ENCODE results near the gene TLCD3B.

Gene TLCD3B

DNA sequence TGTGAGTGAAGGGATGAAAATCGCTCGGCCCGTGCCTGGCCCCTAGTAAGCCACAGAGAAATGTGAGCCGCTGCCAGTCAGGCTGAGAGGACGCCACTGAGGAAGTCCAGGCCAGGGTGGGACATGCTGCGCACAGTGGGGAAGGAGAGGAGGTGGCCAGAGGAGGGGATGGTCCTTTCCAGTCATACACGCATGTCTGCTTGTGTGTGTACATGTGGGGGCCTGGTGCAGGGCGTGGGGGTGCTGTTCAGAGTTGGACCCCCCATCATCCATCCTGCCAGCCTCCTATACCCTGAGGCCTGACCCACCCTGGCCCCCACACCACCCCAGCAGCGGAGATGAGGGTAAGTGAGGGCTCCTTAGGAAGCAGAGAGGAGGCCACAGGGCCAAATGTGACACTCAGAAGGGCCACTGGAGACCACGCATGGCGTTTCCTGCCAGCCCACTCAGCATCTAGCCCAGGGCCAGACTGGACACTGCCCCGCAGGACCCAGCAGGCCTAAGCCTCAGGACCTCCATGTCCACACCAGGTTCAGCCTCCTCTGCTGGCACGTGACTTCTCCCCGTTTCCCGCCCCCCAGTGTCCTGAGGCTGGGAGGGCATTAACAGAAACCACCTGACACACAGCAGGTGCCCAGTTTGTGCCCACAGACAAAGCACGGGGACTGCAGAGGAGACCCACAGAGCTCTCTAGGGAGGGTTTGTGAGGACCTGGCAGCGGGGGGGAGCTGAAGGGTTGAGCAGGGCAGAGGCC is 27.2 kb downstream of the TLCD3B start:
- no peak for DNase-seq

- DNase-seq, result no peak
These were observed 28.3 kb downstream of the TLCD3B start for GRCh38 chr16:30002614-30003346.

DNA sequence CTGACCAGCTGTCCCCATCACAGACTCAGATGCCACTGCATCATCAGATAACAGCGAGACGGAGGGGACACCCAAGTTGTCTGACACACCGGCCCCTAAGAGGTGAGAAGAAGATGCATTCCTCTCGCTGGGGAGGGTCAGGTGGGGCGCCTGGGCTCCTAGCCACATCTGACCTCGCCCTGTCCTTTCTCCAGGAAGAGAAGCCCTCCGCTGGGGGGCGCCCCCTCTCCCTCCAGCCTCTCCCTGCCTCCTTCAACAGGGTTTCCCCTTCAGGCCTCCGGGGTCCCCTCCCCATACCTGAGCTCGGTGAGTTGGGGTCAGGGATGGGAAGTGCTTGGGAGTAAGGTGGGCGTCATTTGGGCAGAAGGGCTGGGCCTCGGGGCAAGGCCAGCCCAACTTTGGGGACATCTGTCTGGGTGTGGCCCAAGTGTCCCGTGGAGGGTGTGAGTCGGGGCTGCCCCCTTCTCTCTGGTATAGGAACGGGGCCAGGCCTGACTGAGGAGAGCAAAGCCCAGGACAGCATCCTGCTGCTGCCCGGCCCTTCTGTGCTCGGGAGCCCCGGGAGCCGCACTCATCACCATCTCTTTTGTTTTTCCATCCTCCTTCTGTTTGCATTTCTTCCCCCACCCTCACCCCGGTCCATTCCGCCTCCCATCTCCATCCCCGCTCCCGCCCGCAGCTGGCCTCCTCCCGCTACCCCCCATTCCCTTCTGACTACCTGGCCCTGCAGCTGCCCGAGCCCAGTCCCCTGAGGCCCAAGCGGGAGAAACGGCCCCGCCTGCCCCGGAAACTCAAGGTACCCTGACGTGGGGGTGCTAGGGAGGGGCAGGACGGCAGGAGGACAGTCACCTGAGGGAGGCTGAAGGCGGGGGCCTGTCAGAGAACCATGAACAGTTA is 30.1 kb downstream of the TLCD3B start:
- DNase-seq, result no peak

- no peak for DNase-seq
These were observed 31.5 kb downstream of the TLCD3B start for GRCh38 chr16:29999605-30000004.

GRCh38 chr16:29996766-29997250 is 34.3 kb downstream of the TLCD3B start:
- no peak for DNase-seq

GRCh38 chr16:29995911-29996765 is 34.9 kb downstream of the TLCD3B start, which contains the start of gene INO80E:
INO80E (plus strand) TSS chr16:29996241; CDS start chr16:29996311, 70 bp downstream.
- DNase-seq, result peak; percentile 99

GRCh38 chr16:29995324-29995910 is 35.7 kb downstream of the TLCD3B start, which contains the start of gene HIRIP3:
HIRIP3 (minus strand) TSS chr16:29995617; CDS start chr16:29995605, 12 bp downstream.
- DNase-seq, result peak; percentile 96

GRCh38 chr16:29994600-29995323 is 36.3 kb downstream of the TLCD3B start:
- DNase-seq, result no peak

- no peak for DNase-seq
These were observed 37.0 kb downstream of the TLCD3B start for GRCh38 chr16:29993903-29994599.

- no peak for DNase-seq
These were observed 37.7 kb downstream of the TLCD3B start for GRCh38 chr16:29993191-29993902.

- DNase-seq, result no peak
These were observed 38.6 kb downstream of the TLCD3B start for GRCh38 chr16:29992344-29992967.

GRCh38 chr16:29991571-29991904 is 39.5 kb downstream of the TLCD3B start:
- no peak for DNase-seq

DNA sequence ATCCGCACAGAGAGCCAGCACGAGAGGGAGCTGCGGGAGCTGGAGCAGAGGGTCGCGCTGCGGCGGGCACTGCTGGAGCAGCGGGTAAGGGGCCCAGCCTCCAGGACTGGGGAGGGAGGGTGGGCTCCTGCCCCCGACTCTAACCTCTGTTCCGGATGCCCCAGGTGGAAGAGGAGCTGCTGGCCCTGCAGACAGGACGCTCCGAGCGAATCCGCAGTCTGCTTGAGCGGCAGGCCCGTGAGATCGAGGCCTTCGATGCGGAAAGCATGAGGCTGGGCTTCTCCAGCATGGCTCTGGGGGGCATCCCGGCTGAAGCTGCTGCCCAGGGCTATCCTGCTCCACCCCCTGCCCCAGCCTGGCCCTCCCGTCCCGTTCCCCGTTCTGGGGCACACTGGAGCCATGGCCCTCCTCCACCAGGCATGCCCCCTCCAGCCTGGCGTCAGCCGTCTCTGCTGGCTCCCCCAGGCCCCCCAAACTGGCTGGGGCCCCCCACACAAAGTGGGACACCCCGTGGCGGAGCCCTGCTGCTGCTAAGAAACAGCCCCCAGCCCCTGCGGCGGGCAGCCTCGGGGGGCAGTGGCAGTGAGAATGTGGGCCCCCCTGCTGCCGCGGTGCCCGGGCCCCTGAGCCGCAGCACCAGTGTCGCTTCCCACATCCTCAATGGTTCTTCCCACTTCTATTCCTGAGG is 40.0 kb downstream of the TLCD3B start:
- DNase-seq, result no peak

DNA sequence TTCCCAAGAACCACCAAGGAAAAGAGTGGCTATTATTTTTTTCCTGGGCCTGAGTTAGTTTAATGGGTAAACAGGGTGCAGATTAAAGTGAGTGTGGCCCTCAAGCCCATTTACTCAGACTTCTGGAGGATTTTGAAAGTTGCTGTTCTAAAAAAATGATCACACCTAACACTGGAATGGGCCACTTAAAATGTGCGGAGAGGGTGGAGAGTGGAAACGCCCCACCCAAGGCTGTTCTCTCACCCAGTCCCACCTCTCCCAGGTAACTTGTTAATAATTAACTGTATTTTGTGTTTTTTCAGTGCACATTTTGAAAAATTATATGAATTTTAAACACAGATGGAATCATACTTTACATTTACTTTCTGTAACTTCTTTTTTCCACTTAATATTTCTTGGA is 41.0 kb downstream of the TLCD3B start:
- no peak for DNase-seq

- DNase-seq, result no peak
These were observed 41.8 kb downstream of the TLCD3B start for GRCh38 chr16:29989111-29989858.

- no peak for DNase-seq
These were observed 42.6 kb downstream of the TLCD3B start for GRCh38 chr16:29988346-29989075.
